Kidney glomerular epithelial cell (primary cell): ENCODE results near the gene GAK.

ENCODE experiments used
- DNase-seq: peaks from one replicate; lab custom pipeline; 2025; lab: John Stamatoyannopoulos, UW

The GAK gene

GRCh38 chr4:849478-850175, 82.5 kb downstream of the GAK start:
- no peak for DNase-seq

GRCh38 chr4:848803-849477, 83.2 kb downstream of the GAK start:
- DNase-seq: no peak

- DNase-seq: no peak
Observed at GRCh38 chr4:848307-848691, 83.8 kb downstream of the GAK start.

DNA sequence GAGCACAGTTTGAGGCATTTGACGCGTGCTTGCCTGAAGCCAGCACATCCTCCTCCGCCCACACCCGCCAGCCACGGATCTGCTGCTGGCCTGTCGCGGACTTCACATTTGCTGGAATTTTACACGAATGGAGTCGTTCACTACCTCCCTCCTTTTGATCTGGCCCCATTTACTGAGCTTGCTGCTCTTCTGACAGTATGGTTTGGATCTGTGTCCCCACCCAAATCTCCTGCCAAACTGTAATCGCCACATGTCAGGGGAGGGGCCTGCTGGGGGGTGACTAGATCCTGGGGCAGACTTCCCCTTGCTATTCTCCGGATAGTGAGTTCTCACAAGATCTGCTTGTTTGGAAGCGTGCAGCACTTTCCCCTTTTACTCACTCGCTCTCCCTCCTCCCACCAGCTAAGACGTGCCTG, 86.3 kb downstream of the GAK start:
- no peak for DNase-seq

DNA sequence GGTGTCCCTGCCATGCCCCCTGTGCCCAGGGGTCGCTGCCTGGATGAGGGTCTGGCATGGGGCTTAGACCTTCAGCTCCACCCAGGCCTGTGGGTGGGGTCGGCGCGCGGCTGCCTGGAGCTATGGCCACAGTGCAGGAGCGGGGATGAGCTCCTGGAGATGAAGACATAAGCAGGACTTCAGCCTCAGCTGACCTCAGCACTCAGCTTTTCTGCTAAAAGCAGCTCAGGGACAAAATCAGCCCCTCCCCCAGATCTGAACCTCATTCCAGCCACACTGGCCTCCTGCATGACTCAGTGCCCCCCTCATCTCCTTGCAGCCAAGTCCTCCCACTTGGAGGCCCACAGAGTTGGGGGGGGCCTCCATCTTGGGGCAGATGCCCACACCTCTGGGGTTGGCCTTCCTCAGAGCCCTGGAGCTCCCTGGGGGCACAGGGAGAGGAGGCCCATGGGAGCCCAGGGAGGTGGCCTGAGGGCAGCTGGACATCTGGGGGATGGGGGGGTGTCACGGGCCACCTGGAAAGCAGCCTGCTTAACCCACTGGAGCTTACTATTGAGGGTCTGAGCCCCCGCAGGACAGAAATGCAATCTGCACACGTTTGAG, 86.8 kb downstream of the GAK start:
- DNase-seq: no peak

DNA sequence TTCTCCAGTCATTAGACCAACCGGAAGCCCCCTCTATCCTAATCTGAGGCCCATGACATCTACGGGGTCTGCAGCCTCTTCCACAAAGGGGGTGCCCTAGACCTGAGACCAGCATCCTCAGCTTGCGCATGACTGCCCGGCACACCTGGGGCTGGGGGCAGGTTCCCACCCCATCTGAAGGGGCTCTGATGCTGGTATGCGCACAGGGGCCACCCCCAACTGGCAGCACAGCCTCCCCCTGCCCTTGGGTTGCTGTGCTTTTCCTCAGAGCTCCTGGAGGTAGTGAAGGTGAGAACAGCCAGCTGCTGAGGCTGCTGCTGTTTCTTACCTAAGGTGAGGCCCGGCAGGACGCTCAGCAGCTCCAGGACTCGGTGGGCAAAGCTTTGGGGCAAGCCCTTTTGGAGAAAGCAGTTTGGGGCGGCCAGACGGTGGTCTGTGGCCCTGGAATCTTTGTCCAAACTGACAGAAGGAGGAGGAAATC, 87.3 kb downstream of the GAK start:
- DNase-seq: no peak

GRCh38 chr4:839675-840443, 92.3 kb downstream of the GAK start:
- DNase-seq: no peak

DNA sequence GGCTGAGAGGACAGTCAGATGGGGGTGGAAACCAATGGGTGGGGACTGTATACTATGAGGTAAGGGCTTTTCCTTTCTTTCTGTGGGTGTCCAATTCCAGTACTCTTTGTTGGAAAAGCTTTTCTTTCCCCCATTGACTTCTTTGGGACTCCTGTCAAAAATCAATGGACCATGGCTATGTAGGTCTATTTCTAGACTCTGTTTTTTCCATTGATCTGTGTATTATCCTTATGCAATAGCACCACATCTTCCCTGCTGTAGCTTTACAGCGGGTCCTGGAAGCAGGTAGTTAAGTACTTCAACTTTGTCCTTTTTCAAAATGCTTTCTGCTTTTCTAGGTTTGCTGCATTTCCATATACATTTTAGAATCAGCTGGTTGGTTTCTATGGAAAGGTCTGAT, 94.3 kb downstream of the GAK start:
- DNase-seq: no peak

DNA sequence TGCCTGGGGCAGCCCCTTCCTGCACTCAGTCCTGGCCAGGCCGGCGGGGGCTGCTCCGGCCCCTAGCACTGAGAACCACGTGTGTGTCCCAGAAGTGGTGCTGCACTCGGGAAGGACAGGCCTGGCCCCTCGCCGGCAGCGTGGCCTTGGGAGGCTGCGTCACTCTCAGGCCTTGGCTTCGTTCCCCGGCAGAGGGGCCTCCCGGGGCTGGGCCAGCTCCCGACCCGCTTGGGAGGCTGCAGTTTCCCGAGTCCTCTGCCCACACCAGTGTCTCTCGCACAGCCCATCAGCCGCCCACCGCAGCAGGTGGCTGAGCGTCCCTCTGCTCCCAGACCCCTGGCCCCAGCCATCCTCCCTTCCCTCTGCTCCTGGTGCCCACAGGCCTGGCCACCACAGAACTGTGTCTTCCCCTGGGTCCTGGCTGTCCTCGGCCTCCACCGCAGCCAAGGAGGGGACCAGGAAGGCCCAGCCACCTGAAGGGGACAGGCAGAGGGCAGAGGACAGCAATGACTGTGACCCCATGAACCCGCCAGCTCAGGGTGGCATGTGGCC, 95.3 kb downstream of the GAK start:
- no peak for DNase-seq

- no peak for DNase-seq
Observed at GRCh38 chr4:836003-836511, 96.1 kb downstream of the GAK start.

- no peak for DNase-seq
Observed at GRCh38 chr4:835148-836002, 96.7 kb downstream of the GAK start.

DNA sequence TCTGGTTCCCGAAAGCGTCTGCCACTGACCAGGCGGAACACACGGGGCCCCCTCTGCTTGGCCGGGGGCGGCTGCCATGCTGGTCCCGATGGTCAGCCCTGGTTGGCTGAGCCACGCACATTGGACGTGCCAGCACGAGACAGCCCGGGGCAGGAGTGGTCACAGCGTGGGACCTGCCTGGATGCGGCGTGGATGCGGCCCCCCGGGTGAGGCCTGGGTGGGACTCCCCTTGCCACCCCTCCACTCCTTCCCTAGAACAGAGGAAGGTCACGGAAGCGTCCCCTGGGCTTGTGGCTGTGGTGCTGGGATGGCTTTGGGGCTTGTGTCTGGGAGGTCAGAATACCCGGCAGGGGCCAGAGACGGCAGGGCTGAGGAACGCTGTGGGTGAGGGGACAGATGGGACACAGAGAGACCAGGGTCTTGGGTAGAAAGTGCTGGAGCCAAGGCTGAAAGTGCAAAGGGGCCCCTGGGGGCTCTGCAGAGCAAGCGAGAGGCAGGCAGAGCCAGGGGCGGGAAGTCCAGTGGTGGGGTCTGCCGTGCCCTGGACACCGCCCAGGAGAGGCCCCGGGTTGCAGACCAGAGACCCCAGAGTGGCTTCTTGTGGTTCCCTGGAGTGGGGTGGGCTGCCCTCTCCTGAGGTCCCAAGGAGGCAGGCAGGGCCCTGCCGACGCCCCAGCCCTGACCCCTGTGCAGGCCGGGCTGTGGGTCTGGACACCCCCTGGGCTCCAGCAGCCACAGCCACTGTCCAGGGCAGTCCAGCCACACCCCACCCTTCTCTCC, 97.6 kb downstream of the GAK start:
- no peak for DNase-seq

GRCh38 chr4:833731-834367, 98.3 kb downstream of the GAK start:
- no peak for DNase-seq

DNA sequence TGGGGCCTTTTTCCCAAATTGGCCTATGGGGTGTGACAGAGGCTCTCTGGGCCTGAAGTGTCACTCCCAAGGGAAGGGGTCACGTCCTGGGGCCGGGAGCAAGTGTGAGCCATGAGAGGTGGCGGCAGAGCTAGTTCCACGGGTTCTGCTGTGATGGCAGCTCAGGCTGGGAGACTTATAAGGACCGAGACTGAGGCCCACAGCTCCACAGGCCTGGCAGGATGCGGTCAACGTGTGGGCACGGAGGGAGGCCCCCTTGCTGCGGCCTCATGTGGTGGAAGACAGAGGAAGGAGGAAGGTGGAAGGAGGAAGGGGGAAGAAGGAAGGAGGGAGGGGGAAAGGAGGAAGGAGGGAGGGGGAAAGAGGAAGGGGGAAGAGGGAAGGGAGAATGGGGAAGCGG, 99.0 kb downstream of the GAK start:
- DNase-seq: no peak

GRCh38 chr4:832536-832935, 99.6 kb downstream of the GAK start:
- DNase-seq: no peak

GRCh38 chr4:832108-832507, 100.0 kb downstream of the GAK start:
- no peak for DNase-seq

- no peak for DNase-seq
Observed at GRCh38 chr4:831483-831805, 100.7 kb downstream of the GAK start.

DNA sequence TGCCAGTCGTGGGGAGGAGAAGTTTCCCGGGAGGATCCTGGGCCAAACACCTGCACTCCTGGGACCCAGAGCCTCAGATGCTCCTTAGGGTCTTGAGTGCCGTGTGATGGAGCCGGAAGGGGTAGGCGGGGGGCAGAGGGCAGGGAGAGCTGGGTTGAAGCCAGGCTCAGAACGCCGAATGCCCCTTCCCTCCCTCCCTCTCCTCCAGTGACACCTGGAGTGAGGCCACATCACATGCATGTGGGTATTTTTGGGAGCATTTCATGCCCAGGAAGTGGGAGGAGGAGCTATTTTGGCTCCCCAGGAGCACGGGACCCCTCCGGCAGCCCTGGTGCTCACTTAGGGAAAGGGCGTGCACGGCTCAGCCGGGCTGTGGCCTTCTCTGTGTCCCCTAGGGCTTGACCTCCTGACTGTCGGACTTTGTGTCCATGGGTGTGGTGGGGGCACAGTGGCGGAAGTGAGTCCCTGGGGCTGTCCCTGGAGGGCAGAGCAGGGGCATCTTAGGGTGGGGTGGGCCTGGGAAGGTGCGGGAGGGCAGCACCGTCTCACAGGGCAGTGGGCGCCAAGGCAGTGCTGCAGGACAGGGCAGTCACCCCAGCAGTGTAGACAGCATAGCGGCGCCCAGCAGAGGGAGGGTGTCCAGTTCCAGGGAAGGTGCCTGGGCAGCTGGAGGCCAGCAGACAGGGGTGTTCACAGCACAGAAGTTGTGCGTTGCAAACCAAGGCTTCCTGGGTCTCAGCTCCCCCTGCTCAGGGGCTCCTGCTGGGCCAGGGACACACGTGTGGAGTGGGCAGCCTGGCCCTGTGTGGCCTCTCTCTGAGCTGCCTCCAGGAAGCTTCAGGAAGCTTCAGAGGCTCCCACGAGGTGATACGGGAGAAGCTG, 101.3 kb downstream of the GAK start:
- no peak for DNase-seq
